Measurements from ENCODE around the gene PJVK. TPM values are rescaled to one million over a fixed set of nuclear protein-coding genes. Genes with fewer than 3 reads are reported as not detected.
A peak's percentile ranks its signal among the peaks of the same experiment; 100 is the strongest.

Gene PJVK
- polyA plus RNA-seq, 1 donor from 2014 or later: 5.5 TPM

GRCh38 chr2:178441426-178441825, 9.8 kb upstream of the PJVK start:
- no peak overlapping the region for H3K4me2 ChIP-seq (ENCODE audit: low read length)
- no peaks in the 10 kb centered on the region for H3F3A ChIP-seq (ENCODE audit: insufficient read depth, low read length, poor library complexity, severe bottlenecking)
- H3K9me3 ChIP-seq (ENCODE audit: low read length): no peaks in the 10 kb centered on the region
- H3K9me2 ChIP-seq (ENCODE audit: insufficient read depth, low read length): no peaks in the 10 kb centered on the region
- H4K20me1 ChIP-seq (ENCODE audit: insufficient read depth): no peaks in the 10 kb centered on the region
- no peak overlapping the region for H2AFZ ChIP-seq (ENCODE audit: low read depth, low read length)
- no peaks in the 10 kb centered on the region for H3K27me3 ChIP-seq (ENCODE audit: insufficient read depth, low read depth, low read length)
- no peak overlapping the region for H3K27ac ChIP-seq (ENCODE audit: low read length)
- TF ChIP-seq TAF1 (IDR thresholded peaks at IDR 0.05; ENCODE audit: low read depth) (no peak), REST (IDR thresholded peaks at IDR 0.05; ENCODE audit: borderline replicate concordance) (no peak), CTCF (IDR thresholded peaks at IDR 0.05; ENCODE audit: poor library complexity, severe bottlenecking) (no peak), MXI1 (conservative IDR thresholded peaks at IDR 0.05; ENCODE audit: poor library complexity, severe bottlenecking) (no peak), EP300 (conservative IDR thresholded peaks at IDR 0.05; ENCODE audit: poor library complexity, severe bottlenecking) (no peak), SMC3 (conservative IDR thresholded peaks at IDR 0.05; ENCODE audit: poor library complexity) (no peak)
- no peaks in the 10 kb centered on the region for H3K79me2 ChIP-seq (replicated peaks; ENCODE audit: insufficient read depth, low read length)
- H3K9ac ChIP-seq (ENCODE audit: low read length): no peak overlapping the region
- H3K4me3 ChIP-seq (ENCODE audit: low read length): no peak overlapping the region
- peaks cover 23% of the 10 kb centered on the region for H3K36me3 ChIP-seq (ENCODE audit: insufficient read depth, low read length)

GRCh38 chr2:178448968-178449661, 2.1 kb upstream of the PJVK start:
- no peaks in the 10 kb centered on the region for H3K27me3 ChIP-seq (ENCODE audit: insufficient read depth, low read depth, low read length)
- peak overlapping the region; percentile 78 for H3K4me3 ChIP-seq (ENCODE audit: low read length)
- TF ChIP-seq TAF1 (IDR thresholded peaks at IDR 0.05; ENCODE audit: low read depth) (no peak), POLR2AphosphoS5 (IDR thresholded peaks at IDR 0.05) (no peak), RAD21 (conservative IDR thresholded peaks at IDR 0.05) (no peak), EP300 (conservative IDR thresholded peaks at IDR 0.05; ENCODE audit: poor library complexity, severe bottlenecking) (no peak), REST (IDR thresholded peaks at IDR 0.05; ENCODE audit: borderline replicate concordance) (no peak), SMC3 (conservative IDR thresholded peaks at IDR 0.05; ENCODE audit: poor library complexity) (no peak)
- no peaks in the 10 kb centered on the region for H3F3A ChIP-seq (ENCODE audit: insufficient read depth, low read length, poor library complexity, severe bottlenecking)
- no peak overlapping the region for H2AFZ ChIP-seq (ENCODE audit: low read depth, low read length)
- H3K36me3 ChIP-seq (ENCODE audit: insufficient read depth, low read length): peaks cover 8% of the 10 kb centered on the region
- H4K20me1 ChIP-seq (ENCODE audit: insufficient read depth): no peaks in the 10 kb centered on the region
- no peaks in the 10 kb centered on the region for H3K9me2 ChIP-seq (ENCODE audit: insufficient read depth, low read length)
- no peaks in the 10 kb centered on the region for H3K9me3 ChIP-seq (ENCODE audit: low read length)
- peaks cover 28% of the 10 kb centered on the region for H3K79me2 ChIP-seq (replicated peaks; ENCODE audit: insufficient read depth, low read length)
- no peak overlapping the region for H3K9ac ChIP-seq (ENCODE audit: low read length)
- peak overlapping the region; percentile 99 for H3K4me2 ChIP-seq (ENCODE audit: low read length)
- H3K27ac ChIP-seq (ENCODE audit: low read length): no peak overlapping the region

Measured in neural cell (in vitro differentiated cells).